ENCODE results near the gene SYT7.

The SYT7 gene

DNA sequence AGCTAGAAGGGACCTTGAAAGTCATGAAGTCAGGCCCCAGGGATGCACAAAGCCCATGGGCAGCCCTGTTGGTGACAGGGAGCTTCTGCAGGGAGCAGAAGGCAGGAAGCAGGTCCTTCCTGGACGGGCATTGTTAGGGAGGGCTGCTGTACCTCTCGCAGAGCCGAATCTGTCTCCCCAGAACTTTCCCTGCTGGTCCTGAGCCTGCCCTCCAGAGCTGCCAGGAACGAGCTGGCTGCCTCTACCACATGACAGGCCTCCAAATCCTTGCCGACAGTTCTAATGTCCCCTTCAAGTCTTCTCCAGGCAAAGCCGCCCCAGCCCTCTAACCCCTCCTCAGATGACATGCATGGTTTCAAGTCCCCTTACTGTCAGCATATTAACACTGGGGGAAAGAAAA, 20.1 kb downstream of the SYT7 start:
- Histone ChIP-seq H3K4me3 (ENCODE audit: low read length) (no peak overlapping the region), H3K9ac (ENCODE audit: low read depth, low read length) (no peak overlapping the region), H3K36me3 (ENCODE audit: insufficient read depth, low read depth, low read length) (no peaks in the 10 kb centered on the region), H3K4me1 (ENCODE audit: insufficient read depth, low read length) (no peaks in the 10 kb centered on the region), H3K27ac (ENCODE audit: low read length) (no peak overlapping the region), H3K9me3 (ENCODE audit: insufficient read depth, low read depth, low read length) (no peaks in the 10 kb centered on the region), H3K27me3 (ENCODE audit: insufficient read depth, low read length) (peaks cover 42% of the 10 kb centered on the region)

DNA sequence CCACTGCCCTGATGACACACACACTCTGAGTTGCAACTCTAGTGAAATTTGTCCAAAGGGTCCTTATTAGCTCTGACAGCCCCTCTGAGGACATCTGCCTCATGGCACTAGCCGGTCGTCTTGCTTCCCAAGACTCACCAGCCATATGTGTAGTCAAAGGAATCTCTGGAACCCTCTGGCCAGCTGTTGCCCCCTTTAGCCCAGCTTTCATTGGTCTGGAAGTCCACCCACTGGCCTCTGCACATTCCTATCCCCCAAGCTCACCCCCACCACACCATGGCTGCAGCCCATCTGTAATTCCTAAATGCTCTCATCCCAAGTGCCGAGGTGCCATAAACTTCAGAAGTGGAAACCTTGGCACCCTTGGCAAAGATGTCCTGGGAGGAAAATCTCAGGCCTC, 24.3 kb downstream of the SYT7 start:
- no peaks in the 10 kb centered on the region for H3K9me3 ChIP-seq (ENCODE audit: insufficient read depth, low read depth, low read length)
- no peaks in the 10 kb centered on the region for H3K36me3 ChIP-seq (ENCODE audit: insufficient read depth, low read depth, low read length)
- H3K4me3 ChIP-seq (ENCODE audit: low read length), result no peak overlapping the region
- no peak overlapping the region for H3K27ac ChIP-seq (ENCODE audit: low read length)
- H3K4me1 ChIP-seq (ENCODE audit: insufficient read depth, low read length), result no peaks in the 10 kb centered on the region
- H3K9ac ChIP-seq (ENCODE audit: low read depth, low read length), result no peak overlapping the region
- H3K27me3 ChIP-seq (ENCODE audit: insufficient read depth, low read length), result peaks cover 51% of the 10 kb centered on the region

DNA sequence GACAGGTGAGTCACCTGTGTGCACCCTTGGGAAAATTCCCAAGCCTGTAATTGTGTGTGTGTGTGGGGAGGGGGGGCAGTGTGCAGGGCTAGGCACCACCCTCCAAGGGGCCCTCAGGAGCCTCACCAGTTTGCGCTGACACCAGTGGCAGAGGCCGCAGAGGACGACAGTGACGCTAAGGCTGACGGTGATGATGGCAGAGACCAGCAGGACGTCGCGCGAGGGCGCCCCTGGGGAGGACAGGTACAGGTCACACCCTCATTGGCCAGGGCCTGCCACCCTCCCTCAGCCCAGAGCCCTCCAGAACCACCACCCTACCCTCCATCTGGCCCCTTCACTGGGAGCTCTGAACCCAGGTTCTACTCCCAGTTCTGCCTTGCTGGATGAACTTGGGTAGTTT, 24.9 kb downstream of the SYT7 start:
- H3K4me1 ChIP-seq (ENCODE audit: insufficient read depth, low read length), result no peaks in the 10 kb centered on the region
- H3K9ac ChIP-seq (ENCODE audit: low read depth, low read length), result no peak overlapping the region
- peaks cover 51% of the 10 kb centered on the region for H3K27me3 ChIP-seq (ENCODE audit: insufficient read depth, low read length)
- H3K27ac ChIP-seq (ENCODE audit: low read length), result no peak overlapping the region
- no peaks in the 10 kb centered on the region for H3K36me3 ChIP-seq (ENCODE audit: insufficient read depth, low read depth, low read length)
- H3K9me3 ChIP-seq (ENCODE audit: insufficient read depth, low read depth, low read length), result no peaks in the 10 kb centered on the region
- H3K4me3 ChIP-seq (ENCODE audit: low read length), result peak overlapping the region; percentile 62; the same call in 1 of the 2 replicates

DNA sequence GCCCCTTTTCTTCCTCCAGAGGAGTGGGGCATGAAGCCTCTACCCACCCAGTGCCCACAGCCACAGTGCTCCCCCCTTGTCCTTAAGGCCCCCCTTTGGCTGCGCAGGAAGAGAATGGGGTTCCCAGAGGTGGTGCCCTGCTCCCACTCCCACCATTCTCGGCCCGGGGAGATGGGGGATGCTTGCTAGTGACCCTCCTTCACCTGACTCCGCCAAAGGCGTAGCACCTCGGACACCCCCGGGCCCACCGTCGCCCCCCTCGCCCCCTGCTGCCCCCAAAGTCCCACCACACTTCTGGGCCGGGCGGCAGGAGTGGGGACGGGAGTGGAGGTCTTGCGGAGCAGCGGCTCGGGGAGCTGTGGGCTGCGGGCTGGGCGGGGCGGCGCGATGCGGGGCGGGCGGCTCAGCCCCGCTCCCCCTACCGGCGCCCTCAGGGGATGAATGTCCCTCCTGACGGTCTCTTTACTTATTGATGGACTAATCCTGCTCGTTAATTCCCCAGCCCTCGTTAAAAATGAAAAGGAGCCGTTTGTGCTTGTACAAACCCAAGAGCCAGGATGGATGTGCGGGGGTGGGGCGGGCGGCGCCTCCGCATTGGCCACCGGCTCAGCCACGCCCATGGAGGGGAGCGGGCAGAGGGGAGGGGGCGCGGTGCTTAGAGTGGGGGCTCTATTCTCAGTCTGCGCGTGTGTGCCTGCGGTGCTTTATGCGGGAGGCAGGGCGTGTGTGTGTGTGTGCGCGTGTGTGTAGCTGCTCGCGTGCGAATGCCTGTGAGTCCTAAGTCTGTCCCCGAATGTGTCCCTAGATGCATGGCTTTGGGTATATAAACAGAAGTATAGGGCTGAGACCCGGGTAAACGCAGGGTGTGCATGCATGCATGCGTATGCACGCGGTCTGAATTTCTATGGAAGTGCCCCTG, 25.6 kb downstream of the SYT7 start:
- H3K4me1 ChIP-seq (ENCODE audit: insufficient read depth, low read length), result no peaks in the 10 kb centered on the region
- no peak overlapping the region for H3K9ac ChIP-seq (ENCODE audit: low read depth, low read length)
- peak overlapping the region; percentile 62; the same call in 1 of the 2 replicates for H3K4me3 ChIP-seq (ENCODE audit: low read length)
- no peak overlapping the region for H3K27ac ChIP-seq (ENCODE audit: low read length)
- H3K36me3 ChIP-seq (ENCODE audit: insufficient read depth, low read depth, low read length), result no peaks in the 10 kb centered on the region
- no peaks in the 10 kb centered on the region for H3K9me3 ChIP-seq (ENCODE audit: insufficient read depth, low read depth, low read length)
- peaks cover 47% of the 10 kb centered on the region for H3K27me3 ChIP-seq (ENCODE audit: insufficient read depth, low read length)

DNA sequence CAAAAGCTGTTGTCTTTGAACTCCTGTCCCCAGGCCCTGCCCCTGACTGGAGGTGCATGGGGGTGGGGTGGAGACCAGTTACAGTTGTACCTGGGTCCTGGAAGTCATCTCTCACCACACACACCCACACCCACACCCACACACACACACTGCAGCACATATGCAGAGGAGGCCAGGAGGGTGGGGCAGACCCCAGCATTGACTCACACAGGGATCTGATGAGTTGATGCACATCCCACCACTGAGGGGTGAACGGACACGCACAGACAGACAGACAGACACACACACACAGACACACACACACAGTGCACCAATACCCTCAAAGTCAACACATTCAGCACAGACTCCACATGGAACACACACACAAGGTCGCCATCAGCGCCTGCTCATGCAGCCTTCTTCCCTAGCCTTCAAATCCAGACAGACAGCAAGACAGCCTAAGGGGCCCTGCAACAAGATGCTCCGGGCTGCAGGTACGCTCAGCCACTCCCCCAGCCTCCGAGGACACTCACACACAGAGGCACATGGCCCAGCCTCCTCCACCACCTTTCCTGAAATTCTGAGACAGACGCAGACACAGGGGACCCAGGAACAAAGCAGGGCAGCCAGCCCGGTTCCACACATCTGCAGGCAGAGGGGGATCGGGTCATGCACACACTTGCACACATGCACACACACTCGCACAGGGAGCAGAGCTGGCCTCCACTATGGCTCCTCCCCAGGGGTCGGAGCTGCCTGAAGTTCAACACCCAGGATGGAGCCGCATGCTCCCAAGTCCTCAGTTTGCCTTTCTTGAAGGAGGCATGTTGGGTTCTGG, 26.5 kb downstream of the SYT7 start:
- Histone ChIP-seq H3K4me3 (ENCODE audit: low read length) (peak overlapping the region; percentile 62; the same call in 1 of the 2 replicates), H3K9ac (ENCODE audit: low read depth, low read length) (no peak overlapping the region), H3K27ac (ENCODE audit: low read length) (no peak overlapping the region), H3K36me3 (ENCODE audit: insufficient read depth, low read depth, low read length) (no peaks in the 10 kb centered on the region), H3K4me1 (ENCODE audit: insufficient read depth, low read length) (no peaks in the 10 kb centered on the region), H3K9me3 (ENCODE audit: insufficient read depth, low read depth, low read length) (no peaks in the 10 kb centered on the region), H3K27me3 (ENCODE audit: insufficient read depth, low read length) (peaks cover 43% of the 10 kb centered on the region)

DNA sequence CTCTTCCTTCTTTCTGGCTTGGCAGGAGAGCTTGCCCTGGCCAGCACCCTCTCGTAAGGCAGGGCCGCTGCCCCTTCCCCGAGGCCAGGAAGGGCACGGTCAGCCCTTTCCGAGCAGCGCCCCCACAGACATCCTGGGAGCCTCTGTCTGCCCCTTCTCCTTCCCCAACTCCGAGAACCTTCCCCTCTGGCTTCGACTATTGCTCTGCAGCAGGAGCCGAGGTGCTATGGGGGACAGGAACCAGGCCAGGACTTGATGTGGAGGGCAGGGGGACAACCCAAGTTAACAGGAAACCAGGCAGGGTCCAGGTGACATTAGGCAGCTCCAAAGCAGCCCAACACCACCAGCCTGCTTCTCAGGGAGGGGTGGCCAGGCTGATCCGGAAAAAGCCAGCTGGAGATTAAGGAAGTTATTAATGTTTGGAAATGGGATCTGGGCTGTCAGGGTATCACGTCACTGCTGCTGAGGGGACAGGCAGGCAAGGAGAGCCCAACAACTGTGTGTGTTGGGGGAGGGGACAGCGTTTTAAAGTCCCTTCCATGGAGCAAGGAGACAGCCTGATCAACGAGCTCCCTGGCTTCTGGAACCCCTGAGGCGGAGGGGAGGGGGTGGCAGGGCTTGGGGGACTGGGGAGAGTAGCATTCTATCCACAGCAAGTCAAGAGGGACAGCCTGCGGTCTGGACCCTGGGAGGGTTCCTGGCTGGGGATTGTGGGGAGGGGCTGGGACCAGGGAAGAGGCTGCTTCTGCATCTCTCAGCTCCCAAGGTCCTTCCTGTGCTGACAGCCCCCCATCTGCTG, 27.3 kb downstream of the SYT7 start:
- Histone ChIP-seq H3K9me3 (ENCODE audit: insufficient read depth, low read depth, low read length) (no peaks in the 10 kb centered on the region), H3K4me1 (ENCODE audit: insufficient read depth, low read length) (no peaks in the 10 kb centered on the region), H3K27ac (ENCODE audit: low read length) (no peak overlapping the region), H3K4me3 (ENCODE audit: low read length) (no peak overlapping the region), H3K9ac (ENCODE audit: low read depth, low read length) (no peak overlapping the region), H3K27me3 (ENCODE audit: insufficient read depth, low read length) (peaks cover 43% of the 10 kb centered on the region), H3K36me3 (ENCODE audit: insufficient read depth, low read depth, low read length) (no peaks in the 10 kb centered on the region)

DNA sequence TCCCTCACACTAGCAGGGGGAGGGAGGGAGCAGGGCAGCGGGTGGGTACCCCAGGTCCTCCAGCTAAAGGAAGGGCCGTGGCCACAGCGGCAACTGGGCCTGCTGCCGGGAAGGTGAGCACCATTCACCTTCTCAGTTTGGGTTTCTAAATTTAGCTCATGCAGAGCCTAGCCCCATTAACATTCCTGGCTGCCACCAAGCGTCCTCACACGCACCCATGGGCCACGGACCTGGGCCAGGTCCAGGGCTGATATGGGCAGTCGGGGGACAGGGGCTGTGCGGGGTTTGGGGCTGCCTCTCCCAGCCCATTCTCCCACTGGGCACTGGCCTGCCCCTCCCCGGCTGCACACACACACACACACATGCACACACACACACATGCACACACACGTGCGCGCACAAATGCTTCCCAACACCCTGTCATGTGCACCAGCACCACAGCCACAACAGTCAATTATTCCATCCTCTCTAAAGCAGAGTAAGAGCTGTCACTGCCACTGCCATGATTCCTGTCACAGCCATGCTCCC, 28.7 kb downstream of the SYT7 start:
- Histone ChIP-seq H3K27ac (ENCODE audit: low read length) (no peak overlapping the region), H3K4me3 (ENCODE audit: low read length) (no peak overlapping the region), H3K4me1 (ENCODE audit: insufficient read depth, low read length) (no peaks in the 10 kb centered on the region), H3K27me3 (ENCODE audit: insufficient read depth, low read length) (peaks cover 42% of the 10 kb centered on the region), H3K9ac (ENCODE audit: low read depth, low read length) (no peak overlapping the region), H3K36me3 (ENCODE audit: insufficient read depth, low read depth, low read length) (no peaks in the 10 kb centered on the region), H3K9me3 (ENCODE audit: insufficient read depth, low read depth, low read length) (no peaks in the 10 kb centered on the region)

DNA sequence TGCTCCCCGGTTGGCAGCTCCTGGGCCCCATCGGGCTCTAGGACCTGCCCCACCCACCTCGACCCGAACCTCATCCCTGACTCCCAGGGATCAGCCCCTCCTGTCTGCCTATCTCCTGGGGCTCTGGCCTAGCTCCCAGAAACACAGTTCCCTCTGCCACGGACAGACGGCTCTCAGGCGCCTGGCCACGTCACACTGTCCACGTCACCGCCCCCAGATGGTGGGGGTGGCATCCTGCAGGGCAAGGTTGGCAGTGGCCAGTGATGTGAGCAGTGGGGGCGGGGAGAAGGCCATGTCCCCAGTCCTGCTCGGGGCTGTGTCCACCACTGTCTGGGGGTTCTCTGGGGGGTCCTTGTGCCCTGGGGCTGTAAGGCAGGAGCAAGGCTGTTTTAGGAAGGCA, 29.2 kb downstream of the SYT7 start:
- Histone ChIP-seq H3K9ac (ENCODE audit: low read depth, low read length) (no peak overlapping the region), H3K4me1 (ENCODE audit: insufficient read depth, low read length) (no peaks in the 10 kb centered on the region), H3K36me3 (ENCODE audit: insufficient read depth, low read depth, low read length) (no peaks in the 10 kb centered on the region), H3K27ac (ENCODE audit: low read length) (no peak overlapping the region), H3K4me3 (ENCODE audit: low read length) (no peak overlapping the region), H3K9me3 (ENCODE audit: insufficient read depth, low read depth, low read length) (no peaks in the 10 kb centered on the region), H3K27me3 (ENCODE audit: insufficient read depth, low read length) (peaks cover 36% of the 10 kb centered on the region)

DNA sequence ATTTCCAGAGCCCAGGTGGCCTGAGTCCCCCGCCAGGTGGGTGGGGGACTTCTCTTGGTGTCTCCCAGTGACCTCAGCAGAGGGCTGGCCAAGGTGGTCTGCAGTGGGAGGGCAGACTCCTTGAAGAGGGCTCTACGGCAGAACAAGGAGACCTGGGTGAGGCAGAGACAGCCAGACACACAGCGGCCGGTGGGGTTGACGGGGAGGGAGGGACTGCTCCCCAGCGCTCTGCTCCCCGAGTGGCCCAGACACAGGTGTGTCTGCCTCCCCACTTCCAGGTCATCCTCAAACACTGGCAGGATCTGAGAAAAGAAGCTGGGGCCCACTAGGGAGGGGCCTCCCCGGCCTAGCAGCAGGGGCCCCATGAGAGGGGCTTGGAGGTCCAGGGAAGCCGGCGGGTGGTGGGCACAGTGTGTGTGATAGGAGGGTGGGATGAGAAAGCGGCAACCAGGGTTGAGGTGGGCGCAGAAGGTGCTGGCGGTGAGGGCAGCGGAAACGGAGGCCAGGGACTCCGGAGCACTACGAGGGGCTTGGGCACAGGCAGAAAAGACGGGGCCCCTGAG, 30.1 kb downstream of the SYT7 start:
- Histone ChIP-seq H3K9me3 (ENCODE audit: insufficient read depth, low read depth, low read length) (no peaks in the 10 kb centered on the region), H3K4me3 (ENCODE audit: low read length) (no peak overlapping the region), H3K4me1 (ENCODE audit: insufficient read depth, low read length) (no peaks in the 10 kb centered on the region), H3K36me3 (ENCODE audit: insufficient read depth, low read depth, low read length) (no peaks in the 10 kb centered on the region), H3K27ac (ENCODE audit: low read length) (no peak overlapping the region), H3K27me3 (ENCODE audit: insufficient read depth, low read length) (peaks cover 27% of the 10 kb centered on the region), H3K9ac (ENCODE audit: low read depth, low read length) (no peak overlapping the region)

DNA sequence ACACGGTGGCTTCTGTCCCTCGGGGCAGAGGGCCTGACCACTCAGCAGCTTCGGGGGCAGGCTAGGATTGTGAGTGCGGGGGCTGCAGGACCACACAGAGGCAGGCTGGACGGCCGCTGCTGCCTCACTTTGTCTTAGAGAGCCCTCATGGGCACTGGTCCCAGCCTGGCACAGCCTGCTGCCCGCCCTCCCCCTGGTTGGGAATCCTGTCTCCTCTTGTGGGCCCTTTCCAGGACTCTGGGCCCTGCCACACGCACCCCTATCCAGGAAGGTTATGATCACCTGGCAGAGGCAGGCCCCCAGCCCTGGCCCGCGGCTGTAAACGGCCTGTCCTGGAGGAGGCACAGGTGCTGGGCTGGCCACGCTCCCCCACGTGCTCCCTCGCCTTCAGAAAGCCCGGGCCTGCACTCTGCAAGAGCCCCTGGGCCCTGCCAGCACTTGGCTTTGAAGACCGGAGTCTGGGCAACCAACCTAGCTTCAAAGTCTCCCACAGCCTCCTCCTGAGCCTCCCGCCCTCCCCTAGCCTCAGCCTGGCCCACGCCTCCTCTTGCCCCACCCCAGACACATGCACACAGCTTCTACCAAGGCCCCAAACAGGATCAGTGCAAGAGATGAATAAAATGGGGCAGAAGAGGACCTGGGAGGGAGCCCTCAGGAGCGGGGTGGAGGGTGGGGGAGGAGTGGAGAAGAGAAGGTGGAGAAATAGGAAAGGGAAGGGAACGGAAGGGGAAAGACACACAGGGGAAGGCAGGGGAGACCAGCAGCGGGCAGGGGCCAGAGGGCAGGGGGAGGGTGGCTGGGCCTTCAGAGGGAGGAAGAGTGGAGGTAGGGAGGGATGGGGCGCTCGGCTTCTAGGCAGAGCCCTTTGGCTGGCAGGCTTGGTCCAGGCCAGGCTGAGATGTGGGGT, 31.0 kb downstream of the SYT7 start:
- Histone ChIP-seq H3K4me1 (ENCODE audit: insufficient read depth, low read length) (no peaks in the 10 kb centered on the region), H3K27ac (ENCODE audit: low read length) (no peak overlapping the region), H3K9me3 (ENCODE audit: insufficient read depth, low read depth, low read length) (no peaks in the 10 kb centered on the region), H3K9ac (ENCODE audit: low read depth, low read length) (no peak overlapping the region), H3K36me3 (ENCODE audit: insufficient read depth, low read depth, low read length) (no peaks in the 10 kb centered on the region), H3K4me3 (ENCODE audit: low read length) (no peak overlapping the region), H3K27me3 (ENCODE audit: insufficient read depth, low read length) (peaks cover 19% of the 10 kb centered on the region)

Data from iPS-20b (cell line).